ENCODE results near the gene OR6B2. TPM values are rescaled to one million over a fixed set of nuclear protein-coding genes. Genes with fewer than 3 reads are reported as not detected.

Gene OR6B2
- total and polyA plus RNA-seq, 2 experiments from 2014 or later = not detected

DNA sequence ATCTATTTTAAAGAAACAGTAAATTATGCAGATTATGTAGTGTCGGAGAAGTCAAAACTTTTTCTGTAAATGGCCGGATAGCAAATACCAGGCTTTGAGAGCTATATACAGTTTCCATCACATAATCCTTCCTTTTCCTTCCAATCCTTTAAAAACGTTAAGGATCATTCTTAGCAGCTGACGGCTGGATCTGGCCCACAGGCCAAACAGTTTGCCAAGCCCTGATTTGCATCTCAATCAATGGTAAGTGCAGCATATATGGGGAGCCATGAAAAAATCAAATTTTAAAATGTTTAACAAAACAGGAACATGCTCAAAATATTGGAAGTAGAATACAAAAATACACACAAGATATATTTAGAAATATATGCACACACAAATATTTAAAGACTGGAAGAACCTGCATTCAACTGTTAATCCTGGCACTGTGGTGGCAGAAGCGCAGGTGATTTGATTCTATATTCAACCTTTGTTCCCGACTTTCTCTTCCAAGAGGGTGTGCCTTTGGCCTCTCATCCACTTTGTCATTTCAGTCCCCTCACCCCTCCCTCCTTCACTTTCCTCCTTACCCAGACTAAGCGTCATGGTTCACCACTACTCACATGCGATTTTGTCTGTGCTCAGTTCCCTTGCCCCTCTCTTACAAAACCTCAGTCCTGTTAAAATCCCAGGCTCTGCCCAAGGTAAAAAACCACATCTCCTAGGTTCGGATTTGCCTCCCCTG lies 32.4 kb downstream of the OR6B2 start:
- Histone ChIP-seq H3K9me3 (ENCODE audit: low read depth) (no peaks in the 10 kb centered on the region), H3K4me2 (no peak overlapping the region), H3K27me3 (no peaks in the 10 kb centered on the region), H4K20me1 (ENCODE audit: insufficient read depth, poor library complexity, severe bottlenecking) (peaks cover 3% of the 10 kb centered on the region), H3K4me3 (no peak overlapping the region), H3K36me3 (replicated peaks; ENCODE audit: insufficient read depth, low read depth) (no peaks in the 10 kb centered on the region), H2AFZ (no peak overlapping the region), H3K9me2 (replicated peaks; ENCODE audit: insufficient read depth) (no peaks in the 10 kb centered on the region), H3K4me1 (ENCODE audit: insufficient read depth) (no peaks in the 10 kb centered on the region), H3K79me2 (no peaks in the 10 kb centered on the region), H3K27ac (no peak overlapping the region)
- TF ChIP-seq EZH2 (IDR thresholded peaks at IDR 0.05; ENCODE audit: borderline replicate concordance) (no peak), EZH2phosphoT487 (IDR thresholded peaks at IDR 0.05; ENCODE audit: low read depth, severe bottlenecking, unreplicated experiment) (no peak)
- TF ChIP-seq, protein P1, sequence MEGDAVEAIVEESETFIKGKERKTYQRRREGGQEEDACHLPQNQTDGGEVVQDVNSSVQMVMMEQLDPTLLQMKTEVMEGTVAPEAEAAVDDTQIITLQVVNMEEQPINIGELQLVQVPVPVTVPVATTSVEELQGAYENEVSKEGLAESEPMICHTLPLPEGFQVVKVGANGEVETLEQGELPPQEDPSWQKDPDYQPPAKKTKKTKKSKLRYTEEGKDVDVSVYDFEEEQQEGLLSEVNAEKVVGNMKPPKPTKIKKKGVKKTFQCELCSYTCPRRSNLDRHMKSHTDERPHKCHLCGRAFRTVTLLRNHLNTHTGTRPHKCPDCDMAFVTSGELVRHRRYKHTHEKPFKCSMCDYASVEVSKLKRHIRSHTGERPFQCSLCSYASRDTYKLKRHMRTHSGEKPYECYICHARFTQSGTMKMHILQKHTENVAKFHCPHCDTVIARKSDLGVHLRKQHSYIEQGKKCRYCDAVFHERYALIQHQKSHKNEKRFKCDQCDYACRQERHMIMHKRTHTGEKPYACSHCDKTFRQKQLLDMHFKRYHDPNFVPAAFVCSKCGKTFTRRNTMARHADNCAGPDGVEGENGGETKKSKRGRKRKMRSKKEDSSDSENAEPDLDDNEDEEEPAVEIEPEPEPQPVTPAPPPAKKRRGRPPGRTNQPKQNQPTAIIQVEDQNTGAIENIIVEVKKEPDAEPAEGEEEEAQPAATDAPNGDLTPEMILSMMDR (IDR thresholded peaks at IDR 0.05; ENCODE audit: poor library complexity) = no peak
- 93% methylated on average over 9 of the region's 9 CpGs for WGBS (ENCODE audit: low lambda C conversion rate, missing lambda C conversion rate)
- DNase-seq (ENCODE audit: low spot score) = no peak

DNA sequence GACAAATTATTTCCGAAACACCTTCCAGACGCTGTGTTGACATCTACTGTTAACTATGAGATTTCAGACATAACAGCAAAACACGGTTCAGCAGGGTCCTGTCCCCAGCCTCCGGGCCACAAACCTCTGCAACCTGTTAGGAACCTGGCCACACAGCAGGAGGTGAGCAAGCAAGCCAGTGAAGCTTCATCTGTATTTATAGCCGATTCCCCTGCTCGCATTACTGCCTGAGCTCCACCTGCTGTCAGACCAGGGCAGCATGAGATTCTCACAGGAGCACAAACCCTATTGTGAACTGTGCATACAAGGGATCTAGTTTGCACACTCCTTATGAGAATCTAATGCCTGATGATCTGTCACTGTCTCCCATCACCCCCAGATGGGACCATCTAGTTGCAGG lies 36.1 kb downstream of the OR6B2 start:
- Histone ChIP-seq H3K4me1 (ENCODE audit: insufficient read depth) (no peaks in the 10 kb centered on the region), H3K9me3 (ENCODE audit: low read depth) (no peaks in the 10 kb centered on the region), H3K36me3 (replicated peaks; ENCODE audit: insufficient read depth, low read depth) (no peaks in the 10 kb centered on the region), H3K27ac (no peak overlapping the region), H3K9me2 (replicated peaks; ENCODE audit: insufficient read depth) (no peaks in the 10 kb centered on the region), H4K20me1 (ENCODE audit: insufficient read depth, poor library complexity, severe bottlenecking) (no peaks in the 10 kb centered on the region), H3K4me3 (no peak overlapping the region), H3K4me2 (no peak overlapping the region), H2AFZ (no peak overlapping the region), H3K79me2 (no peaks in the 10 kb centered on the region), H3K27me3 (no peaks in the 10 kb centered on the region)
- no peak for DNase-seq (ENCODE audit: low spot score)
- no peak for TF ChIP-seq EZH2 (IDR thresholded peaks at IDR 0.05; ENCODE audit: borderline replicate concordance)
- TF ChIP-seq, protein P1 (IDR thresholded peaks at IDR 0.05; ENCODE audit: poor library complexity) = no peak
- TF ChIP-seq EZH2phosphoT487 (IDR thresholded peaks at IDR 0.05; ENCODE audit: low read depth, severe bottlenecking, unreplicated experiment) = no peak
- 92% methylated on average over 6 of the region's 6 CpGs for WGBS (ENCODE audit: low lambda C conversion rate, missing lambda C conversion rate)

DNA sequence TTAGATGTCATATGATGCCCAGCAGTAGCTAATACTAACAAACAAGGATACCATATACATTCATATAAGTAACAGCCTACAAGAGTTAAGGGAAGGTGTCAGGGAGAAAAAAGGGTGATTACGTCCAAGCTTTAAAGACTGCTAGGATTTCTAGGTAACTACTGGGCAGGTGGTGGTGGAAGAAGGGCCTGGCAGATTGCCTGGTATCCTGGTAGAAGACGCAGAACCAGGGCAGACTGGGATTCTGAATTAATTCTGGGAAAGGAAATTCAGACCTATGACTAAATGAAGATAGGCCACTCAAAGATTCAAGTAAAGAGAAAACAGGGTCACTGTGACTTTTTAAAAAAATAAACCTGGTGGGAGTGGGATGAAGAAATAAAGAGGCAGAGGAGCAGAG lies 36.9 kb downstream of the OR6B2 start:
- Histone ChIP-seq H3K27ac (no peak overlapping the region), H3K36me3 (replicated peaks; ENCODE audit: insufficient read depth, low read depth) (no peaks in the 10 kb centered on the region), H3K9me2 (replicated peaks; ENCODE audit: insufficient read depth) (no peaks in the 10 kb centered on the region), H2AFZ (no peak overlapping the region), H3K4me1 (ENCODE audit: insufficient read depth) (no peaks in the 10 kb centered on the region), H3K79me2 (no peaks in the 10 kb centered on the region), H3K4me3 (no peak overlapping the region), H3K27me3 (no peaks in the 10 kb centered on the region), H4K20me1 (ENCODE audit: insufficient read depth, poor library complexity, severe bottlenecking) (no peaks in the 10 kb centered on the region), H3K4me2 (no peak overlapping the region), H3K9me3 (ENCODE audit: low read depth) (no peaks in the 10 kb centered on the region)
- TF ChIP-seq, protein P1 (IDR thresholded peaks at IDR 0.05; ENCODE audit: poor library complexity) = no peak
- TF ChIP-seq EZH2phosphoT487 (IDR thresholded peaks at IDR 0.05; ENCODE audit: low read depth, severe bottlenecking, unreplicated experiment) = no peak
- no peak for TF ChIP-seq EZH2 (IDR thresholded peaks at IDR 0.05; ENCODE audit: borderline replicate concordance)
- no peak for DNase-seq (ENCODE audit: low spot score)
- WGBS (ENCODE audit: low lambda C conversion rate, missing lambda C conversion rate) = 98% methylated on average over 2 of the region's 2 CpGs
